SK-N-SH treated with all-trans-retinoic acid at 6 μM for 48 hours (cell line): ENCODE measurements around the gene ATAD3C.

ENCODE experiments used
- ARNTL ChIP-seq: fragments of 450-650 bp; formaldehyde crosslinking; IDR thresholded peaks from 2 replicates; pipeline ENCODE4 v1.5.0; 2020; ENCODE audit warnings: low read depth, mild to moderate bottlenecking, moderate library complexity, borderline replicate concordance
- CSDC2 ChIP-seq: fragments of 250-450 bp; sonication (Bioruptor Pico); IDR thresholded peaks from 2 replicates; pipeline ENCODE4 v1.5.0; 2020; ENCODE audit warnings: mild to moderate bottlenecking, moderate library complexity
- ESRRG ChIP-seq: fragments of 250-450 bp; sonication (Bioruptor Pico); IDR thresholded peaks from 2 replicates; pipeline ENCODE4 v1.6.1; 2021; ENCODE audit warnings: mild to moderate bottlenecking
- PATZ1 ChIP-seq: fragments of 250-450 bp; sonication (Bioruptor Pico); IDR thresholded peaks from 2 replicates; pipeline ENCODE4 v1.8.0; 2020; ENCODE audit warnings: mild to moderate bottlenecking, moderate library complexity, borderline replicate concordance
- RARB ChIP-seq: fragments of 250-450 bp; sonication (Bioruptor Pico); IDR thresholded peaks from 2 replicates; pipeline ENCODE4 v1.8.0; 2021; ENCODE audit warnings: mild to moderate bottlenecking, moderate library complexity
- SNAI2 ChIP-seq: fragments of 250-450 bp; sonication (Bioruptor Pico); IDR thresholded peaks from 2 replicates; pipeline ENCODE4 v1.5.0; 2020; ENCODE audit warnings: mild to moderate bottlenecking, moderate library complexity
- TOX ChIP-seq: fragments of 250-450 bp; sonication (Bioruptor Pico); IDR thresholded peaks from 2 replicates; pipeline ENCODE4 v1.8.0; 2021; ENCODE audit warnings: mild to moderate bottlenecking, moderate library complexity, borderline replicate concordance
- TSHZ2 ChIP-seq: fragments of 250-450 bp; sonication (Bioruptor Pico); IDR thresholded peaks from 2 replicates; pipeline ENCODE4 v1.5.0; 2020; ENCODE audit warnings: mild to moderate bottlenecking, moderate library complexity
- ZC3H10 ChIP-seq: fragments of 250-450 bp; sonication (Bioruptor Pico); IDR thresholded peaks from 2 replicates; pipeline ENCODE4 v1.5.1; 2021; ENCODE audit warnings: mild to moderate bottlenecking, moderate library complexity
- ZFP3 ChIP-seq: fragments of 250-450 bp; sonication (Bioruptor Pico); IDR thresholded peaks from 2 replicates; pipeline ENCODE4 v1.5.0; 2020; ENCODE audit warnings: mild to moderate bottlenecking, moderate library complexity
- ZFP30 ChIP-seq: fragments of 450-650 bp; formaldehyde crosslinking; IDR thresholded peaks from 2 replicates; pipeline ENCODE4 v1.5.0; 2022; ENCODE audit warnings: mild to moderate bottlenecking, moderate library complexity
- ZNF565 ChIP-seq: fragments of 450-650 bp; formaldehyde crosslinking; conservative IDR thresholded peaks from 2 replicates; pipeline ENCODE4 v1.5.0; 2020; ENCODE audit warnings: low read depth, mild to moderate bottlenecking, moderate library complexity
- ZNF8 ChIP-seq: fragments of 450-650 bp; formaldehyde crosslinking; IDR thresholded peaks from 2 replicates; pipeline ENCODE4 v1.5.0; 2020; ENCODE audit warnings: mild to moderate bottlenecking, moderate library complexity
- TF ChIP-seq, protein P1 (sequence below): fragments of 250-450 bp; sonication (Bioruptor Pico); IDR thresholded peaks from 2 replicates; pipeline ENCODE4 v1.8.0; 2021; ENCODE audit warnings: low read depth, mild to moderate bottlenecking, moderate library complexity, borderline replicate concordance

DNA sequence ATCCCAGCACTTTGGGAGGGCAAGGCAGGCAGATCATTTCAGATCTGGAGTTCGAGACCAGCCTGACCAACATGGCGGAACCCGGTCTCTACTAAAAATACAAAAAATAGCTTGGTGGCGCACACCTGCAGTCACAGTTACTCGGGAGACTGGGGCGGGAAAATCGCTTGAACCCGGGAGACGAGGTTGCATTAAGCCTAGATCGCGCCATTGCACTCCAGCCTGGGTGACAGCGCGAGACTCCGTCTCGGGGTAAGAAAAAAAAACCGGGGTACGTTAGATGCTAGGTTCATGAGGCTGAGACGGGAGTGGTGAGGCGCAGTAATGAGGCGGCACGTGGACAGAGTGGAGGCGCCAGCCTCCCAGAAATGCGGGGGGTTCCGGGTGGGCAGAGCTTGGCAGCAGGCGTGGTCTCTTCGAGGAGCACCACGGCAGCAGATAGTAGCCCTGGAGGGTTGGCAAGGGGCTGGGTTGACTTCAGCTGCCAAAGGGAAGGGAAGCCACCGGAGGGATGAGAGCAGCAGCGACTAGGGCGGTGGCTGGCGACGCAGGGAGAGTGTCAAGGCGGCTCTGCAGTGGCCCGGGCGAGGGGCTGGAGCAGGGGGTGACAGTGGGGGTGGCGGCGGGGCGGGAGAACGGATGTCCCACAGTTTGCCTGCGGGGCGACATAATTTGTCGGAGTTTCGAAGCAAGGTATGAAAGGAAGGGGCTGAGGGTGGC lies 43.2 kb upstream of the ATAD3C start:
- TF ChIP-seq PATZ1 (CRISPR knock-in tag) (no peak), TOX (CRISPR knock-in tag) (no peak), CSDC2 (no peak), ZFP30 (CRISPR knock-in tag) (no peak), ZFP3 (no peak), SNAI2 (CRISPR knock-in tag) (no peak), ZC3H10 (CRISPR knock-in tag) (no peak), ZNF8 (CRISPR knock-in tag) (no peak), TSHZ2 (no peak), ARNTL (no peak), ZNF565 (CRISPR knock-in tag) (no peak), RARB (CRISPR knock-in tag) (no peak), ESRRG (no peak)
- TF ChIP-seq, protein P1, sequence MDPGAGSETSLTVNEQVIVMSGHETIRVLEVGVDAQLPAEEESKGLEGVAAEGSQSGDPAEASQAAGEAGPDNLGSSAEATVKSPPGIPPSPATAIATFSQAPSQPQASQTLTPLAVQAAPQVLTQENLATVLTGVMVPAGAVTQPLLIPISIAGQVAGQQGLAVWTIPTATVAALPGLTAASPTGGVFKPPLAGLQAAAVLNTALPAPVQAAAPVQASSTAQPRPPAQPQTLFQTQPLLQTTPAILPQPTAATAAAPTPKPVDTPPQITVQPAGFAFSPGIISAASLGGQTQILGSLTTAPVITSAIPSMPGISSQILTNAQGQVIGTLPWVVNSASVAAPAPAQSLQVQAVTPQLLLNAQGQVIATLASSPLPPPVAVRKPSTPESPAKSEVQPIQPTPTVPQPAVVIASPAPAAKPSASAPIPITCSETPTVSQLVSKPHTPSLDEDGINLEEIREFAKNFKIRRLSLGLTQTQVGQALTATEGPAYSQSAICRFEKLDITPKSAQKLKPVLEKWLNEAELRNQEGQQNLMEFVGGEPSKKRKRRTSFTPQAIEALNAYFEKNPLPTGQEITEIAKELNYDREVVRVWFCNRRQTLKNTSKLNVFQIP = no peak
